GM19351 (cell line): ENCODE data around the gene ZNF438.

Experiments
- ATAC-seq: cut with Tn5 transposase; IDR thresholded peaks from one replicate; pipeline ENCODE4 v1.9.1; 2021; ENCODE audit warnings: mild to moderate bottlenecking, moderate library complexity; ENCODE audit not compliant: unreplicated experiment

ZNF438 gene

GRCh38 chr10:30894221-30894620, 137.4 kb downstream of the ZNF438 start:
- no peak for ATAC-seq

DNA sequence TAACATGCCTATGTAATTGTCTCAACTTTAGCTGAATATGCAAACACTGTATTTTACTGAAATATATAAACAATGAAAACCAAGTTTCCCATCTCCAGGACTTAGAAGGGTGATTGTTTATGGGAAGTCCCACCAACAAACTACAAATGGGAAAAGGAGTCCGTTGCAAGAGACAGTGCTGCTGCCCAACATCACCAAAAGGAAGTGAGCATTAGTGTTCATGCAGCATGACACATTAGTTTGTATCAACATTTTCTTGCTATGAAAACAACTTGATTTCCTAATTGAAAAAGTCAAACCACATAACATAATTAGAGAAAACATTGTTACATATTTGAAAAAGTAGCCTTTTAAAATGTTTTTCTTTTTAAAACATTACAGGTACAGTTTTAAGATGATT, 138.5 kb downstream of the ZNF438 start:
- no peak for ATAC-seq

DNA sequence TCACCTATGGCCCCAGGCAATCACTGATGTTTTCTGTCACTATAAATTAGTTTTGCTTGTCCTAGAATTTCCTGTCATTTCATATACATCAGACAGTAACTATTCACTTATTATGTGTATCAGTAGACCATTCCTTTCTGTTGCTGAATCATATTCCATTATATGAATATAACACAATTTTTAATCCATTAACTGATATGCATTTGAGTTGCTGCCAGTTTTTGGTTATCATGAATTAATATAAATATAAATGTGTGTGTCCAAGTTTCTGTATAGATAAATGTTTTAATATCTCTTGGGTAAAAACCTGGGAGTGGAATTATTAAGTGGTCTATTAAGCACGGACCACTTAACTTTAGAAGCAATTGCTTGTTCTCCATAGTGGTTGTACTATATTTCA, 143.8 kb downstream of the ZNF438 start:
- ATAC-seq: no peak

- no peak for ATAC-seq
Measured at GRCh38 chr10:30885423-30885822, 146.2 kb downstream of the ZNF438 start.

GRCh38 chr10:30883751-30884150, 147.9 kb downstream of the ZNF438 start:
- no peak for ATAC-seq

DNA sequence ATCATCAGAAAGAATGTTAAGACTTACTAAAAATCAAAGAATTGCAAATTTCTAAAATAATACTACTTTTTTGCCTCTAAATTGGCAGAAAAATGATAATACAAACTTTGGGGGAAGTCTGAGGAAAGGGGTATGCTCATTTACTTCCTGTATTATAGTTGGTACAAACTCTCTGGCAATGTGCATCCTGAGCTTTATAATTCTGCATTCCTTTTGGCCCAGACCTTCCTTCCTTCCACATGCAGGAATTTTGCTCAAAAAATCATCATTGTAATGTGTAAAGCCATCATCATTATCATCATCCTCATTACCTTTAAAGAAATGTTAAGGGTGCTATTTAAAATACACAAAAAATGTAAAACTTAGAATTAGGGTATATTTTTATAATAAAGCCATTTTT, 148.5 kb downstream of the ZNF438 start:
- no peak for ATAC-seq

- no peak for ATAC-seq
Measured at GRCh38 chr10:30882281-30882680, 149.4 kb downstream of the ZNF438 start.

DNA sequence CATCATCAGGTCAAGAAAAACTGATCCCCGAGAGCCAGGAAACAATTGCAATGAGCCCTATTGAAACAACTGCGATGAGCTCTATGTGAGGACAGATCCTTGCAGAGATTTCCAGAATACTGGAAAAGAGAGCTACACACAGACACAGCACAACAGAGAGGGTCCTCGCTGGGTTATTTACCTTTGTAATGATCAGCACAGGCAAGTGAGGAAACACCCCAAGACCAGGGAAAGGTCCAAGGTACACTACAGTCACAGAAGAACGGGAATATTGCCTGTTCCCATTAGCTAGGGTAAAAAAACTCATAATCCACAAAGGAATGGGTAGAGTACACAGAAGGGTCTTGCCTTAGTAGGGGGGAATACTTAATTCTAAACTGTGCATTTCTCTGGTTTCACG, 152.7 kb downstream of the ZNF438 start:
- no peak for ATAC-seq

DNA sequence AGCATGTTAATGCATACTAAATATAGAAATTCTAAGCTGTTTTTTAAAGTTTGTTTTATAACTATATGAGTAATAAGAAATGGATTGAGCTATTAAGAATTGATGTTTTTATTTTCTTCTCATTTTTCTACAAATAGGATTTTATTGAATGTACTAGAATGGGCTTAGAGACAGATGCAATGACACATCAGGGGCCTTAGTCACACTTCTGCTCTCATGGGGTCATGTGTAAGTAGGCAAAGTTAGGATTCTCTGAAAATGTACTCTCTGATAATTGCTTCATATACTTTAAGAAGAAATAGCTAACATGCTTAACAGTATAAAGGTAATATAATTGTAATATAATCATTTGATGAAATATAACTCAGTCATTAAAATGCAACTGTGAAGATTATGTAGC, 154.6 kb downstream of the ZNF438 start:
- ATAC-seq: no peak

DNA sequence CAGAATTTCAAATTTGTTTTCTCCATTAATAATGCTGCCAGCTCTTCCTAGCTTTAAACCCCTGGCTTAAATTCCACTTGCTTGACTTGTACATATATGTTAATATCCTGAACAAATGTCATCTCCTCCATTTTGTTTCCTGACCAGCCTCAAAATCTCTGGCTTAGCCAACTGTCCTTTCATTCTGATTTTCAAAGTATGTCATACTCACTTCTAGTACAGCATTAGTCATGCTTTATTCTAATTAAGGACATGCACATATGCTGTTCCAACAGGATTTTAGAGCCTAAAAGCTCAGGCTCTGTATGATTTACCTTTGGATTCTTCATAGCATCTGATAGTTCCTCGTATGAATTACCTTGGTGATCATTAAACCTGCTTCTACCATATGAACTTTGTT, 158.3 kb downstream of the ZNF438 start:
- no peak for ATAC-seq

GRCh38 chr10:30870896-30871295, 160.8 kb downstream of the ZNF438 start:
- no peak for ATAC-seq

GRCh38 chr10:30869566-30869965, 162.1 kb downstream of the ZNF438 start:
- ATAC-seq: no peak

DNA sequence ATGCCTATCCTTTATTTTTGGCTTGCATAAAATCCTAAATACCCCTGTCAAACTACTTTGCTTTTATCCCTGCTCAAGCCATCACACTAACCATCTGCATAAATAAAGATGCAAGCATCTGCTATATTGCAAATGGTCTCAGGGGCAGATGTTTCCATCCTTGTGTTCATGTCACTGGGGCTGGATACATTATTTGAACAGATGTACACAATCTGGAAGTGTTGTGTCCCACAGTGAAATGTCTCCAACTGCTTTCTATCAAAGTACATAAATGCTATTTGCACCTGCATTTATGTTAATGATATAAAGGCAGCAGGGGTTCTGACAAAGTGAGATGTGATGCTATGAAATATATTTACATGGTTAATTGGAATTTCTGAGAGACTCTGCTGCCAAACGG, 163.1 kb downstream of the ZNF438 start:
- ATAC-seq: no peak

GRCh38 chr10:30866896-30867295, 164.8 kb downstream of the ZNF438 start:
- no peak for ATAC-seq

GRCh38 chr10:30865141-30865926, 166.3 kb downstream of the ZNF438 start:
- no peak for ATAC-seq

GRCh38 chr10:30863516-30864210, 168.0 kb downstream of the ZNF438 start:
- no peak for ATAC-seq

- no peak for ATAC-seq
Measured at GRCh38 chr10:30862486-30862885, 169.2 kb downstream of the ZNF438 start.

GRCh38 chr10:30861976-30862375, 169.7 kb downstream of the ZNF438 start:
- no peak for ATAC-seq

- no peak for ATAC-seq
Measured at GRCh38 chr10:30861221-30861620, 170.4 kb downstream of the ZNF438 start.

- no peak for ATAC-seq
Measured at GRCh38 chr10:30858499-30858898, 173.2 kb downstream of the ZNF438 start.

DNA sequence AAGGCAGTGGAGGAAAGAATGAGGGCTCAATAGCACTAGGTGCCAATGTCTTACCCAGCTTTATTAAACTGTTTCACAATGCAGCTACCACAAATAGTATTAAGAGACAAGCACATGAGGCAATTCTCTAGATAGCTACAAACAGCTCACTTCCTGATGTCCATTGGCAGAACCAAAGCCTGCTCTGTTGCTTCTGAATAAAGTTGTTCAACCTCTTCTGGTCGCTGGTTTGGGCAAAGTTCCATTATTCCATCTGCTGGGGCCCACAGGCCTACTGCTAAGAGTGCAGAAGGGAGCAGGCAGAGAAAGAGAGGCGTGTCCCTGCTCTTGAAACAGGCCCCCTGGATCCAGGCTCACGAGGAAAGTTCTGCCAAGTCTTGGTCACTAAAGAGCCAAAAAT, 173.9 kb downstream of the ZNF438 start:
- no peak for ATAC-seq

GRCh38 chr10:30855131-30855530, 176.5 kb downstream of the ZNF438 start:
- ATAC-seq: no peak

DNA sequence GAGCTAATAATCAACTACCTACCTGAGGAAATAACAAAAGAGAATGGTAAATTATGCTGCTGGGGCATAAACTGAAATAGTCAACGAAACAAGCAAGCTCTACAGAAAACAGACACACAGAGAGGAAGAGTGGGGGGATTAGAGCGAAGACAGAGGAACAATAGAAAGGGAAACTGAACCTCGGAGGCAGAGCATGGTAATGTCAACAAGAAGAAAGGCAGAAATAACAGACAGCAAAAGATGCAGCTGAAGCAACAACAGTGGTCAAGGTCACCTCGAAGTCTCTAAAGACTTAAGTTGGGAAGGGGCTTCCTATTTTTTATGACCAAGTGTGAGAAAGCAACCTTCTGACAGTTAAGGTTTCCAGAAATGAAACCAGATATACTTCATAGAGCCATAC, 177.0 kb downstream of the ZNF438 start:
- no peak for ATAC-seq
